Occipital lobe (tissue), 2 donors: Measurements from ENCODE around the gene ACTRT3. TPM values are rescaled to one million over a fixed set of nuclear protein-coding genes. Genes with fewer than 3 reads are reported as not detected.

ENCODE experiments used
- DNase-seq: peaks from one replicate; lab custom pipeline; 2025; lab: John Stamatoyannopoulos, UW
- total RNA-seq: library from RNA; depleted of rRNA; stranded (reverse); fragments of >200 nt; gene quantifications from one replicate; pipeline ENCODE4 v1.2.3, GENCODE V29; 2014

Gene ACTRT3
- total RNA-seq: 3.3 TPM

DNA sequence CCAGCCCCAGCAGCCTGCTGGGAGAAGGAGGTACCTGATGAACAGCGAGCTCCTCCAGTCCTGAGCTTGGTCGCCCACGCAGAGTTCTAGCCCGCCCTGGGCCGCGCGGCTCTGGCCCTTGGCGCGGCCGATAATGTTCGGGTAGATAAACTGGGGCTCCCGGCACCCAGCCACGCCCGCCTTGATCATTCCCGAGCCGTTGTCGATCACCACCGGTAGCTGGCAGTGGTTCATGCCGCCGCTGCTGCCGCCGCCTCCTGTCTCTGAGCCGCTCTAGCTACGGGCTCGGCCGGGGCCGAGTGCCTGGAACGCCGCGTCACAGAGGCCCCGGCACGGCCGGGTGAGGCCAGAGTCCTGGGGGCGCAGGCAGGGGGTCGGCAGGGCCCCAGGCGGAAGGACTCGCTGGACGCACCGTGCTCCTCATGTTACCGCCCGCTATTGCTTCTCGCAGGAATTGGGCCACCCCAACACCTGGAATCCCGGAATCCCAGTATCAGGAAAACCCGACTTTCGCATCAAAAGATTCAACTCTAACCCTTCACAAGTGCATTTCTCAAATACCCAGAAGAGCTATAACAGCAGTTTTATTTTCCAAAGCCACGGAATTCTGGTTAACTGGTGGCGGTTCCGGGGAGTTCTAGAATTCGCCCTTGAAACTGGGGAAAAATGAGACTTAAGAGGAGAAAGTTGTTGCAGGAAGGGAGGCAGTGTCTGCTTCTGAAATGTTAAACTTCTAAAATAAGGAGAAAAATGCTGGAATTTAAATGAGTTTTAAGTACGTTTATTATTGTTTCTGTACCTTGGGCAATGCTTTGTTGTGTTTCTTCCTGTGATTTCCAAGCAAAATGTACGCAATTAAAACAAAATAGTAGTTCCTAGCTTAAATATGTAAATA lies at the start of gene ACTRT3:
Gene ACTRT3, minus strand, starts transcription at position 275 of the 895 bp plus-strand sequence. Its CDS starts 41 bp downstream, at position 234.
- peak; percentile 34 for DNase-seq

DNA sequence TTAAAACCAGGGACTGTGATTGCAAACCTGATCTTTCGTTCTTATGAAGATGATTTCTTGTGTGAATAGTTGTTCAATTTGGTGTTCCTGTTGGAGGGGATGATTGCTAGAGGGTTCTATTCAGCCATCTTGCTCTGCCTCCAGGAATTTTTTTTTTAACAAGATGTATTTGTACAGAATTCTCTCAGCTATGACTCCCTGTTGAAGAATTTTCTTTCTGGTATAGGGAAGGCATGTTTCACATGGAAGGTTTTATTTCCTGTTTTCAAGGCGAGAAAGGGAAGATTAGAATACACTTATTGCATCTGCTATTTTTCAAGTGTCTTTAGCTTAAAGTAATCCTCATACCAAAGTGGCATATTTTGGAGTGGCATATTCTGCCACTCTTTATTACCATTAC lies 49.0 kb upstream of the ACTRT3 start:
- DNase-seq: no peak

DNA sequence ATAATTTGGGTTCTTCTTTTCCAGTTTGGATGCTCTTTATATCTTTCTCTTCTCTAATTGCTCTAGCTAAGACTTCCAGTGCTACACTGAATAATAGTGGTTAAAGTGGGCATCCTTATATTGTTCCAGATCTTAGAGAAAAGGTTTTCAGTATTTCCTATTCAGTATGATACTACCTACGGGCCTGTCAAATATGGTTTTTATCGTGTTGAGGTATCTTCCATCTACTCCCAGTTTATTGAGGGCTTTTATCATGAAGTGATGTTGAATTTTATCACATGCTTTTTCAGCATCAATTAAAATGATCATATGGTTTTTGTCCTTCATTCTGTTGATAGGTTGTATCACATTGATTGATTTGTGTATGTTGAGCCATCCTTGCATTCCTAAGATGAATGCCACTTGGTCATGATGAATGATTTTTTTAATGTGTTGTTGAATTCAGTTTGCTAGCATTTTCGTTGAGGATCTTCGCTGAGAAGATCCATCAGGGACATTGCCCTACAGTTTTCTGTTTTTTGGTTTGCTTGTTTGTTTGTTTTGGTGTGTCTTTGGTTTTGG lies 46.3 kb upstream of the ACTRT3 start:
- DNase-seq: no peak

DNA sequence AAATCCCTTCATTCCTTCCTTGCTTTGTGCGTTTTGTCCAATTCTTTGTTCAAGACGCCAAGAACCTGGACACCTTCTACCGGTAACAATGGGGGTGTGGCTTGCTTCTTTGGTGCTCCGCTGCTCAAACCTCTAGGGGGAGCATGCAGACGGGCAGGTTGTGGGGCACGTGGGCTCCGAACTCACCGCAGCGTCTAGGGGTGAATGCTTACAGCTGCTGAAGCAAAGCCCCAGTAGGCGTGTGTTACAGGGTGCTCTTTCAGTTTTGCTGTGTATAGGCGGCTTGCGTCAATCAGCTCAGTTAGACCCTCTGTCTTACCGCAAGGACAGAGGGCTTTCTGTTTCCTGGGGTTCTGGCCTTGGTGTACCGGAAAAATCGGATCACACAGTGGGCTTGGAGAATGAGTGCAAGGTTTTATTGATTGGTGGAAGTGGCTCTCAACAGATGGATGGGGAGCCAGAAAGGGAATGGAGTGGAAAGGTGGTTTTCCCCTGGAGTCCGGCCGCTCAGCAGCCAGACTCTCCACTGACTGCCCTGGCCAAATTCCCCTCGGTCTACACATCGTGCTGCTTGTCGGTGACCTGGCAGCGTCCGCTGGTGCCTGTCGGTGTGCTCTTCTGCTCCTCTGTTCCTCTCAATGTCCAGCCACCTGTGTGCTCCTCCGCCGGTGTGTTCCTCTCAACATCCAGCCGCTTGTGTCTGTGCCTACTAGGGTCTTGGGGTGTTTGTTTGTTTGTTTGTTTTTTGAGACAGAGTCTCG lies 44.6 kb upstream of the ACTRT3 start:
- DNase-seq: no peak

DNA sequence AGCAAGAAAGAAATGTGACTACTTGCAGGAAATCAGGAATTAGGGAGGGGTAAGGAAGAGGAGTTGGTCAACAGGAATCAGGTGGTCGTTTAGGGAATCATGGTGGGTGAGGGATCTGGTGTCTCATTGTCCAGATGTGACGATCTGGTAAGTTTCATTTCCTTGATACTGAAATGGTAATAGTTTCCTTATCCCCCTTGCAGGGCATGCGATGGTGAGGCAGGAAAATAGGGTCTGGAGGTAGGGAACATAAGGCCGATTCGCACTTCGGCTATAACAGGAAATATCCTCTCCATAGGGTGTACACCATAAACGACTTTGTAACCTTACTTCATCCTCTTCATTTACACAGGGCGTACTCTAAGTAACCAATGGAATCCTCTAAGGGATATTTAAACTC lies 43.9 kb upstream of the ACTRT3 start:
- no peak for DNase-seq

DNA sequence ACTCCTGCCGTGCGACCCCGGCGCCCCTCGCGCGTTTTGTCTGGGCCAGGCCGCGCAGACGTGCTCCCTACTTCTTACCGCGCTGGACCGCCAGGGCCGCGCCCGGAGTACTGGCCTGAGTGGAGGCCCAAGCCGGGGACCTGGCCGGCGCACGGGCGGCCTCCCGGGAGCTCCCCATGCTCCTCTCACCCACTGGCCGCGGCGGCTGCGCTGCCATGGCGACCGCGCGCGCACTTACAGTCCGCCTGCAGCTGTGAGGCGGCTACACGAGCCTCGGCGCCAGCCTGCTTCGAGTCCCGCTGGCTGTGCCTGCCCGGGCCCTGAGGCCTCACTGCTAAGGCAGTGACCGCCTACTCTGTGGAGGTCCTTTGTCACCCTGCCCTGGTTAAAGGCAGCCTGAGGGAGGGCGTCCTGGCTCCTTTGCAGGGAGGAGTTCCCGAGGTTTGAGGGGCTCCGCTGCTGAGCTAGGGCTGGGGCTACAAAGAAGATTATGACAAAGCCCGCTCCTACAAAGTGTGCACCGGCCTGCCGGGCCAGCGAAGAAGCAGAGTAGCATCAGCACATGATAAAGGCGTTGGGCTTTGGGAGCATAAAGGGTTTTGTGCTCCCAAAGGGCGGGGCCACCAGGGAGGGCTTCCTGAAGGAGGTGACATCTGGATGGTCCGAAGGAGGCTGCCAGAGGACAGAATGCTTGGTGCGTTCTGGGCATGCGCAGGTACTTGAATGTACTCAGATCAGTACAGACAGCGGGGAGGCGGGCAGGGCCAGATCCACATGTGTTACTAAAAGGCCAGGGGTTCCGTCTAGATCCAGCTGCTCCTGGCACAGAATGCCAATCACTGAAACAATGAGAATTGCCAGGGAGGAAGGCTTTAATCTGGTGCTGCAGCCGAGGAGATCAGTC lies 43.2 kb upstream of the ACTRT3 start, which contains the start of the genes LRRC34 and LRRIQ4:
Gene LRRC34, minus strand, starts transcription at position 573 of the 904 bp plus-strand sequence. Its CDS starts 356 bp downstream, at position 217.
Gene LRRIQ4, plus strand, starts transcription at position 539 of the 904 bp plus-strand sequence. CDS start 9,052 bp downstream, outside the sequence.
- peak; percentile 70 for DNase-seq

DNA sequence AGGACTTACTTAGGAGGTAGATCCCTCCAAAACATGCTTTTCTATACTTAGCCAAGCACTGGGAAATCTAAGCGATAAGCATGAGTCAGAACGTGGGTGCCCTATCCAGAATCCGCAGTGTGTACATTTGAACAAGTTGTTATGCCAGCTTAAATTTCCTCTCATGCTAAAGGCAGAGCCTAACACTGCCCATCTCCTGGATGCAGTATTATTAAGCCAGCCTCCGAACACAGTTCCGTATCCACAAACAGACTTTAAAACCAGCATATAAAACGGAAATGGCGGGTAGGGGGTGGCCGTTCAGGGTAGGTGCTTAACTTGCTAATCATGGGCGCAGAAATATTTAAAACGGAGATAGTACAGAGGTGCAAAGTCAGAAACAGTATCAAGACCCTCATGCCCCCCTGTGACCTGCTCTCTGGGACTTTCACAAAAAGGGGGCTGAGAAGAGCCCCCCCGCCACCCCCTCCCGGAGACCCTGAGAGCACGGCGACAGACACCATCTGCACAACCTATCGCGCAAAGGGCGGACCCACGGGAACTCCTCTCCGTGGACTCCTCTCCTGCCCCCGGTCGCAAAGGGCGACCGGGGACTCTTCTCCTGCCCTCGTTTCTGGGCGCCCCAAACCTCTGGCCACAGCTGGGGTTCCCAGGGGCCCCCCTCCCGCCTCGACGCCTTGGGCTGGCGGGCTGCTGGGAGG lies 42.4 kb upstream of the ACTRT3 start:
- DNase-seq: peak; percentile 39

DNA sequence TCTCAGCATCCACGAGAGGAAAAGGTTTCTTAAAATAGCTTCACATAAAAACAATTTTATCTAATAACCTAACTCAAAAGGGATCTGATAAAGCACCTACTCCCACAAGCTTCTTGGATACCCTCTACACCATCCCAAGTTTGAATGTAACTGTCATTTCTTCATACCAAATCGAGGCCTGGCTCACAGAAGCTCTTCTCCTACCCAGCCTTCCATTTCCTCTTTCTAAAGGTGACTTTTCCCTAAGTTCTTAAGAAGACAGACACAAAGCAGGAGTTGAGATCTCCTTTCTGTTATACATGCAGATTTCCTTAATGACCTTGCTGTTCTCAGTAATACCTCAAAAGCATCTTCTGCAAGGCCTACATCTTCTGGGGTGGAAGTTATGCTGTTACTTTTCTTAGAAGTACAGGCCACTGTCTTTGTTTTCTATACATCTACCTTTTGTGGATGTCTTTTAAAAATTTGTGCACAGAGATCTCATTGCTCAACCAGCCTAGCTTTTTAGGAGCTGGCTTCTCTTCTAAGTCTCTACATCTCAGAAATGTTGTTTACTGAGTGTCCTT lies 40.0 kb upstream of the ACTRT3 start:
- no peak for DNase-seq

DNA sequence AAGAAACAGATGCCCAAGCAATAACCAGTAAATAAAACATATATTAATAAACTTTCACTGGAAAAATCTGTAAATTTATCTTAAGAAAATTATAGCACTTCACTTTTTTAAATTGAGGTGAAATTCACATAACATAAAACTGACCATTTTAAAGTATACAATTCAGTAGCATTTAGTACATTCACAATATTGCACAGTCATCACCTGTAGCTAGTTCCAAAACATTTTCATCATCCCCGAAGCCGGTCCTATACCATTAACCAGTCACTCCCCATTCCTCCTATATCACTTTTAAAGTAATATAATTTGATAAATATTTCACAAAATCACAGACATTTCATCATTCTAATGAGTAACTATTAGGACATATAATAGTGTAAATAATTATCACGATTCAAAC lies 35.3 kb upstream of the ACTRT3 start:
- DNase-seq: no peak

DNA sequence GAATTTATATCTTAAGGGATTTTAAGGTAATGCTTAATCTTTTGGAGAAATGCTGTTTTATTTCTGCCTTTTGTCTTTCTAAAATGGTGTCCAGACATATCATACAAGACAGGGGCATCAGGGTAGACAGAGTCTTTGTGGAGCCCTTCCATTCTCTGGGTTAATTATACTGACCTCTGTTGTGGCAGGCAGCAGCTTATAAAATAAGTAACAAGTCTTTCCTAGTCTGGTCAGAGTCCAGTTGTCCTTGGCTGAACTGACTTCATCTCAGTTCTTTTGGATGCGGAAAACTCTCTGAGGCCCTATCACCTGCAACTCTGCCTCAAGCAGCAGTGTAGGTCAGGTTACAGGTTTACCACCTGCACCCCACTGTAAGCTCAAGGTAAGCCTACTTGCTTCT lies 23.0 kb upstream of the ACTRT3 start:
- no peak for DNase-seq

DNA sequence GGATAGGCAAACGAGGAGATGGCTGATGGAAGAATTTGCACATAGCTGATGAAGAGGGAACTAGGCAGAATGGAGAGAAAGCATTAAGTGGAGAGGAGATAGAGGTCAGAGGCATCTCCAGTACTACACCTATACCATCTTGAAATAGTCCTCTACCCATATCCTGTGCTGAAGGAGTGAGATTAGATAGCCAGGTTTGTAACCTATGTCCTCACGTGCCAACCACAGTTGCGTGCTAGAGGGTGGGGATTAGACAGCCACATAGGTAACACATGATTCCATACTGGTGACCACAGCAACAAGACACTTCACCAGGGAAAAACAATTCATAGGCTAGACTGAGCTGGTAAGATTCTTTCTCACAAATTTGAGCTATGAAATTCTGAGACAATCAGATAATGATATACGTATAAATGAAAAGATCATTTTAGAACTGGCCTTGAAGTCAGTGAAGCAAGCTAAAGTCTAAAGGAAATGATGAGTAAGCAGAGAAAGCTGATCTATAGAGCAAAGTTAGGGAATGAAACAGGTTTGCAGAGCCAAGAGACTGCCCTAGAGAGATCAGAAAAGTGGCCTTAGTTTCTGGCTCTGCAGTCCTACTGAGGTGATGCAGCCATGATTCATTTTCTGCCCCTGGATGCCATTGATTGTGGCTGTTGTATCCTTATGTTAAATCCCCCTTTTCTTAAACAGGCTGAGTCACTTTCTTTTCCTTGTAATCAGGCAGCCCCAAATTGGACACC lies 21.5 kb upstream of the ACTRT3 start:
- no peak for DNase-seq

DNA sequence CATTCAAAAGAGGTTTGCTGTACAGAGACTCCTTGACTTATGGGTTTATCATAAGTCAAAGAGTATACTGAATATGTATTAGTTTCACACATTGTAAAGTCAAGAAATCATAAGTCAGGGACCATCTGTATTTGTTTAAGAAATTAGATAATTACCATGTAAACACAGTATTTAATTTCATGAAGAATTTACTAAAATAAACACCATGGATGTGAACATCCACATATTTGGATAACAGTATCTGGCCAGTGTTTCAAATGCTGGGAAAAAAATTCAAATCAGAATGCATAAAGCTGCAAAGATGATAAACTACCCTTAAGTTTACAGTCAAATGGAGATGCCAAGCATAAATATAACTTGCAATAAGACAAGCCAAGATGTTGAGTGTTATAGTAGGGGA lies 20.9 kb upstream of the ACTRT3 start:
- no peak for DNase-seq

DNA sequence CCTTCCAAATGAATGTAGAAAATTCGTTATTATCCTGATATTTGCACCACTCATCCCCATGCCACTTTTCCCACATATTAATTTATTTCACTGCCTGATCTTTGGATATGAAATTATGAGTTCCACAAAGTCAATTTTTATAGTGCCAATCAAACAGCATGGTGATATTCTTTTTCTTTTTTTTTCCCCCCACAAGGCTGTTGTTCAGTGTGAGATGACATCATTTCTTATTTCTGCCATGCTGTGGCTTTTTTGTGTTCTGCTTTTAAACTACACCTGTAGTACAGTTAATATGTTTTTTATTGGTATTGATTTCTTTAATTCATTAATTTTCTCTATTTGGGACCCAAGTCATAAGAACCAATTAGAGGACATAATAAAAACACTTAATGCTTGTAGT lies 18.4 kb upstream of the ACTRT3 start:
- no peak for DNase-seq

DNA sequence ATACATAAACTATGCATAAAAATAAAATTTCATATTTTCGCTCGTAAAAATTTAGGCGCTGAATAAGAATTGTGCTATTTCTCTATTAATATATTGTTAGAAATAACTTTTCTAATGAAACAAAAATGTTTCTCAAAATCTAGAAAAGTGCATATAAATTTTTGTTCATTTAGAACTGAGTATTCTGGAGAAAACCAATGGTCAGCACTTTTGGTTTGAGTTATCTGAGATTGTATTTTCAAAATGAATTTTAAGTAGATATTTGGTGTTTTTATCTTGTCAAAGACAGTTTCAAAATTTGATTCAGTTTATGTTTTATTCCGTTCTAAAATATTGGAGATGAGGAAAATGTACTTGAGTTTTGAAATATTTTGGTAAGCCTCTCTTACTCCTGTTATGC lies 17.8 kb upstream of the ACTRT3 start:
- DNase-seq: no peak

DNA sequence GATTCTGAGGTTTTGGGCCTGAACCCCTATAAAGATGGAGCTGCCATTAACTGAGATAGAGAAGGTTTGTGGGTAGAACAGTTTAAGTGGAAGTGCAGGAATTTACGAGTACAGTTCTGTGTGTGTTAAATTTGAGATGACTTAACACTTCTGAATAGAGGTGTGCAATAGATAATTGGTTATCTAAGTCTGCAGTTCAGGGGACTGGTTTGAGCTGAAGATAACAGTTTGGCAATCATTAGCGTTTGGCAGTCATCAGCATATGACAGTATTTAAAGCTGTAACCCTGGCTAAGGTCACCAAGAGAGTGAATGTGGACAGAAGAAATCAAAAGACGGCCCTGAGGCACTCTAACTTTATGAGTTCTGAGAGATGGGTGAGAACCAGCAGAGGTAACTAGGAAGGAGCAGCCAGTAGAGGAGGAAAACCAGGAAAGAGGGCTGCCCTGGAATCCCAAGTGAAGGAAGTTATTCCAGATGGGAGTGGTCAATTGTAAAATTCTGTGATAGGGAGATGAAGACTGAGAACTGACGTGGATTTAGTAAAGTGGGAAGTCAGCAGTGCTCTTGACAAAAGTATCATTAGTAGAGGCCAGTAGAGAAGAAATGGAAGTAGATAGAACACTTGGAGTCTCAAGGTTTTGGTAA lies 12.0 kb upstream of the ACTRT3 start:
- no peak for DNase-seq

DNA sequence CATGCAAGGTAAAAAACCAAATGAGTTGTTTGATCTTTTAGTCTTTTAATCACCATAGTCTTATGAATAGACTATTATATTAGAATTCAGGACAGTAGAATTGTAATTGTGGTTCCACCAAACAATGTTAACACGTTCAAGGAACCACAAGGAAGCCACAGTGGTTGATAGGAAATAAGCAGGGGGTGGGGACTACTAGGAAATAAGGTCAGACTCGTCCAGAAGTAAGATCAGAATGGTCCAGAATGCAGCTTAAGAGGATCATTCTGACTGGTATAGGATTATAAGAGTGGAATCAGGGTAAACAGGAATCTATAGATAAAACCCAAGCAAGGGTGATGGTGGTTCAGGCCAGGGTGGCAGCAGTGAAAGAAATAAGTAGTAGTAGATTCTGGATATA lies 11.4 kb upstream of the ACTRT3 start:
- DNase-seq: no peak

DNA sequence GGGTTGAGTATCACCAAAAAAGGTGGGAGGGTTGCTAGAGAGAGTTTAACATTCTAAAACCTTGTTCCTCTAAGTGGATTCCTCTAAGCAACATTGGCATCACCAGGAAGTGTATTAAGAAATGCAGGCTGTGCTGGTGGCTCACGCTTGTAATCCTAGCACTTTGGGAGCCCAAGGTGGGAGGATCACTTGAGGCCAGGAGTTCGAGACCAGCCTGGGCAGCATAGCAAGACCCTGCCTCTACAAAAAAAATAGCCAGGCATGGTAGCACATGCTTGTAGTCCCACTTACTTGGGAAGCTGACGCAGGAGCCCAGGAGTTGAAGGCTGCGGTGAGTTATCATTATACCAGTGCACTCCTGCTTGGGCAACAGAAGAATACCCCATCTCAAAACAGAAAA lies 8.5 kb upstream of the ACTRT3 start:
- DNase-seq: no peak

DNA sequence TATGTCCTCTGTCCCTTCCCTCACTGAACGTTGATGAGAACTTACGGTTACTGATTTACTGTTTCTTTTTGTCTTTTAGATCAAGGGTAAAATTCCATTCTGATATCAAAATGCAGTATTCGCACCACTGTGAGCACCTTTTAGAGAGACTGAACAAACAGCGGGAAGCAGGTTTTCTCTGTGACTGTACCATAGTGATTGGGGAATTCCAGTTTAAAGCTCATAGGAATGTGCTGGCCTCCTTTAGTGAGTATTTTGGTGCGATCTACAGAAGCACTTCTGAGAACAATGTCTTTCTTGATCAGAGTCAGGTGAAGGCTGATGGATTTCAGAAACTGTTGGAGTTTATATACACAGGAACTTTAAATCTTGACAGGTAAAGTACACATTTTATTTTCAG lies 4.8 kb upstream of the ACTRT3 start:
- no peak for DNase-seq
